K562 (cell line): ENCODE results near the gene PRPH2. TPM values are rescaled to one million over a fixed set of nuclear protein-coding genes. Genes with fewer than 3 reads are reported as not detected.

Experiments
- BCL6 ChIP-seq: fragments of 250-450 bp; sonication (Bioruptor Pico); IDR thresholded peaks from 2 replicates; pipeline ENCODE4 v1.4.0; 2020
- BHLHE40 ChIP-seq: IDR thresholded peaks from 2 replicates; pipeline ENCODE4 v1.6.1; 2011; ENCODE audit warnings: low read length, improper control_type of control experiment
- C11orf30 ChIP-seq: fragments of 450-650 bp; IDR thresholded peaks from 2 replicates; pipeline ENCODE4 v1.6.1; 2016; ENCODE audit warnings: low read depth, mild to moderate bottlenecking
- FOS ChIP-seq: IDR thresholded peaks from 3 replicates; pipeline ENCODE4 v1.6.1; 2011; ENCODE audit not compliant: insufficient read length; ENCODE audit errors: extremely low read depth
- JUND ChIP-seq, 2 experiments: IDR thresholded peaks; 2 replicates in 1 of 2; 3 replicates in 1 of 2; pipeline ENCODE4 v1.6.1; 2011; ENCODE audit warnings: borderline replicate concordance in 2 of 2, low read depth in 2 of 2, low read length in 2 of 2, improper control_type of control experiment in 1 of 2, missing biosample characterization in 1 of 2, missing genetic modification characterization in 1 of 2, missing genetic modification reagents in 1 of 2
- KDM5B ChIP-seq: fragments of 200-600 bp; sonication (generic); IDR thresholded peaks from 2 replicates; pipeline ENCODE4 v1.6.1; 2012; ENCODE audit warnings: low read depth, mild to moderate bottlenecking, moderate library complexity, low read length, control low read depth, inconsistent platforms; ENCODE audit not compliant: insufficient replicate concordance
- MBD2 ChIP-seq: sonication (generic); IDR thresholded peaks from 2 replicates; pipeline ENCODE4 v1.6.1; 2016; ENCODE audit warnings: low read depth, borderline replicate concordance
- NFIC ChIP-seq: fragments of 450-650 bp; IDR thresholded peaks from 2 replicates; pipeline ENCODE4 v1.6.1; 2017; ENCODE audit warnings: mild to moderate bottlenecking, inconsistent platforms
- NFYB ChIP-seq: IDR thresholded peaks from 2 replicates; pipeline ENCODE4 v1.6.1; 2011; ENCODE audit warnings: mild to moderate bottlenecking, moderate library complexity; ENCODE audit not compliant: insufficient read length; ENCODE audit errors: extremely low read depth
- PHF20 ChIP-seq: fragments of 450-650 bp; IDR thresholded peaks from 2 replicates; pipeline ENCODE4 v1.6.1; 2018; ENCODE audit not compliant: partially characterized antibody
- SMAD3 ChIP-seq: fragments of 450-650 bp; formaldehyde crosslinking; conservative IDR thresholded peaks from 2 replicates; pipeline ENCODE4 v1.4.0; 2020; ENCODE audit warnings: mild to moderate bottlenecking
- SNAPC5 ChIP-seq: fragments of 250-450 bp; sonication (Bioruptor Pico); IDR thresholded peaks from 2 replicates; pipeline ENCODE4 v1.8.0; 2021; ENCODE audit warnings: moderate library complexity, mild to moderate bottlenecking, inconsistent platforms
- SNIP1 ChIP-seq: fragments of 450-650 bp; IDR thresholded peaks from 2 replicates; pipeline ENCODE4 v1.7.1; 2017; ENCODE audit warnings: low read depth, mild to moderate bottlenecking
- SRSF3 ChIP-seq: fragments of 200-400 bp; formaldehyde crosslinking; IDR thresholded peaks from 2 replicates; pipeline ENCODE4 v1.6.1; 2016; ENCODE audit warnings: mild to moderate bottlenecking, low read length, moderate library complexity; ENCODE audit not compliant: insufficient read depth
- TCF3 ChIP-seq: sonication (generic); formaldehyde crosslinking; IDR thresholded peaks from 2 replicates; pipeline ENCODE4 v1.4.0; 2020; ENCODE audit warnings: mild to moderate bottlenecking, missing genetic modification reagents
- TEAD1 ChIP-seq, 2 experiments: fragments of 450-650 bp in 1 of 2; sonication (generic) in 1 of 2; formaldehyde crosslinking; IDR thresholded peaks; 2 replicates each; pipeline versions ENCODE4 v1.4.0 to v1.8.0; 2020 to 2022; ENCODE audit warnings: mild to moderate bottlenecking in 2 of 2, missing genetic modification reagents in 1 of 2
- TFAP4 ChIP-seq: sonication (generic); formaldehyde crosslinking; IDR thresholded peaks from 2 replicates; pipeline ENCODE4 v1.8.0; 2022; ENCODE audit warnings: missing genetic modification reagents, mild to moderate bottlenecking, moderate library complexity, borderline replicate concordance
- VEZF1 ChIP-seq: fragments of 200-800 bp; sonication (Bioruptor generic); IDR thresholded peaks from 2 replicates; pipeline ENCODE4 v1.6.1; 2017; ENCODE audit warnings: missing genetic modification characterization, missing compliant biosample characterization
- ZKSCAN1 ChIP-seq: fragments of 150-350 bp; IDR thresholded peaks from 2 replicates; pipeline ENCODE4 v1.6.1; 2016; ENCODE audit warnings: low read depth, low read length
- ZNF197 ChIP-seq: fragments of 200-800 bp; sonication (Bioruptor generic); IDR thresholded peaks from 2 replicates; pipeline ENCODE4 v1.6.1; 2016; ENCODE audit warnings: low read depth, missing genetic modification characterization, missing compliant biosample characterization
- polyA plus RNA-seq, 8 experiments: library from polyadenylated mRNA; depleted of rRNA in 4 of 8; stranded (reverse) in 5 of 8; unstranded in 3 of 8; fragments of >200 nt; fragmentation: Nextera tagmentation in 2 of 8; fragmentation: Illumina TruSeq in 1 of 8; extraction: Ambion mirVana in 2 of 8; extraction: Trizol in 1 of 8; gene quantifications; 2 replicates each; pipeline versions ENCODE4 v1.2.1 to v1.2.3, GENCODE V29; 2011 to 2014; ENCODE audit warnings: inconsistent platforms in 1 of 8, missing spikeins in 1 of 8
- total RNA-seq, 7 experiments: library from RNA; depleted of rRNA in 6 of 7; stranded (reverse); fragments of >200 nt in 6 of 7; fragmentation: Illumina TruSeq in 2 of 7; extraction: Trizol in 2 of 7; gene quantifications; 2 replicates each; pipeline versions ENCODE4 v1.2.1 to v1.2.3, GENCODE V29; 2011 to 2021; ENCODE audit warnings: low replicate concordance in 1 of 7
- TF ChIP-seq, protein P1 (sequence below): fragments of 450-650 bp; IDR thresholded peaks from 2 replicates; pipeline ENCODE4 v1.6.1; 2017; ENCODE audit warnings: antibody characterized with exemption
- TF ChIP-seq, protein P2 (sequence below): fragments of 450-650 bp; formaldehyde crosslinking; IDR thresholded peaks from 2 replicates; pipeline ENCODE4 v1.4.0; 2022; ENCODE audit warnings: missing genetic modification characterization

Gene PRPH2
- total and polyA plus RNA-seq, 9 of the 15 experiments (the other 6 are each of a cell fraction or from before 2014, with no cell fraction given) = 0.03 to 0.11 (median 0.03) TPM; not detected in 5

GRCh38 chr6:42745640-42746462 lies 23.5 kb upstream of the PRPH2 start, which contains the start of gene TBCC (continued):
- peak; percentile 35; the same call in 1 of the 2 replicates for TF ChIP-seq TFAP4 (CRISPR knock-in tag)
- peak; percentile 49 for TF ChIP-seq NFIC
- peak; percentile 100 for TF ChIP-seq KDM5B
- TF ChIP-seq ZKSCAN1 = no peak
- peak; percentile 82 for TF ChIP-seq FOS
- 0 out of 2 replicates have a peak, but pooled peaks have one; percentile 23 for TF ChIP-seq TCF3 (CRISPR knock-in tag)
- TF ChIP-seq MBD2 = peak; percentile 95
- TF ChIP-seq SRSF3 = 0 out of 2 replicates have a peak, but pooled peaks have one; percentile 47
- TF ChIP-seq SNIP1 = no peak
- peak; percentile 74 for TF ChIP-seq JUND (IDR thresholded peaks at IDR 0.05; ENCODE audit: borderline replicate concordance, low read depth, low read length)
- peak; percentile 55; the same call in 1 of the 3 replicates for TF ChIP-seq JUND (tag; IDR thresholded peaks at IDR 0.05; ENCODE audit: borderline replicate concordance, low read depth, low read length)
- TF ChIP-seq PHF20 = peak; percentile 80
- peak; percentile 97 for TF ChIP-seq VEZF1 (CRISPR knock-in tag)
- TF ChIP-seq BCL6 = no peak
- TF ChIP-seq, protein P1, sequence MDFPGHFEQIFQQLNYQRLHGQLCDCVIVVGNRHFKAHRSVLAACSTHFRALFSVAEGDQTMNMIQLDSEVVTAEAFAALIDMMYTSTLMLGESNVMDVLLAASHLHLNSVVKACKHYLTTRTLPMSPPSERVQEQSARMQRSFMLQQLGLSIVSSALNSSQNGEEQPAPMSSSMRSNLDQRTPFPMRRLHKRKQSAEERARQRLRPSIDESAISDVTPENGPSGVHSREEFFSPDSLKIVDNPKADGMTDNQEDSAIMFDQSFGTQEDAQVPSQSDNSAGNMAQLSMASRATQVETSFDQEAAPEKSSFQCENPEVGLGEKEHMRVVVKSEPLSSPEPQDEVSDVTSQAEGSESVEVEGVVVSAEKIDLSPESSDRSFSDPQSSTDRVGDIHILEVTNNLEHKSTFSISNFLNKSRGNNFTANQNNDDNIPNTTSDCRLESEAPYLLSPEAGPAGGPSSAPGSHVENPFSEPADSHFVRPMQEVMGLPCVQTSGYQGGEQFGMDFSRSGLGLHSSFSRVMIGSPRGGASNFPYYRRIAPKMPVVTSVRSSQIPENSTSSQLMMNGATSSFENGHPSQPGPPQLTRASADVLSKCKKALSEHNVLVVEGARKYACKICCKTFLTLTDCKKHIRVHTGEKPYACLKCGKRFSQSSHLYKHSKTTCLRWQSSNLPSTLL = no peak
- TF ChIP-seq NFYB = peak; percentile 18
- peak; percentile 92 for TF ChIP-seq C11orf30
- TF ChIP-seq, protein P2, sequence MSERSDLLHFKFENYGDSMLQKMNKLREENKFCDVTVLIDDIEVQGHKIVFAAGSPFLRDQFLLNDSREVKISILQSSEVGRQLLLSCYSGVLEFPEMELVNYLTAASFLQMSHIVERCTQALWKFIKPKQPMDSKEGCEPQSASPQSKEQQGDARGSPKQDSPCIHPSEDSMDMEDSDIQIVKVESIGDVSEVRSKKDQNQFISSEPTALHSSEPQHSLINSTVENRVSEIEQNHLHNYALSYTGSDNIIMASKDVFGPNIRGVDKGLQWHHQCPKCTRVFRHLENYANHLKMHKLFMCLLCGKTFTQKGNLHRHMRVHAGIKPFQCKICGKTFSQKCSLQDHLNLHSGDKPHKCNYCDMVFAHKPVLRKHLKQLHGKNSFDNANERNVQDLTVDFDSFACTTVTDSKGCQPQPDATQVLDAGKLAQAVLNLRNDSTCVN (CRISPR knock-in tag) = 0 out of 2 replicates have a peak, but pooled peaks have one; percentile 62
- no peak for TF ChIP-seq ZNF197 (CRISPR knock-in tag)
- no peak for TF ChIP-seq SNAPC5
- peak; percentile 4; the same call in 1 of the 2 replicates for TF ChIP-seq BHLHE40
- no peak for TF ChIP-seq SMAD3 (CRISPR knock-in tag)
- 0 out of 4 replicates have a peak, but pooled peaks of 1 of the 2 experiments have one; percentile 28 for TF ChIP-seq TEAD1 (CRISPR knock-in tag; IDR thresholded peaks at IDR 0.05)
